SU-DHL-6 (cell line): ENCODE measurements around the gene P3H1.

Experiments
- CTCF ChIP-seq: fragments of 200-600 bp; sonication (generic); IDR thresholded peaks from one replicate; pipeline ENCODE4 v1.5.1; 2017; ENCODE audit warnings: antibody characterized with exemption, mild to moderate bottlenecking, low read length, moderate library complexity; ENCODE audit not compliant: insufficient read depth, poor library complexity, severe bottlenecking
- EZH2phosphoT487 ChIP-seq: fragments of 200-600 bp; sonication (generic), shearing (Covaris generic); conservative IDR thresholded peaks from 2 replicates; pipeline ENCODE4 v1.6.1; 2018; ENCODE audit warnings: mild to moderate bottlenecking, antibody characterized with exemption, low read length, moderate library complexity, mixed read lengths

DNA sequence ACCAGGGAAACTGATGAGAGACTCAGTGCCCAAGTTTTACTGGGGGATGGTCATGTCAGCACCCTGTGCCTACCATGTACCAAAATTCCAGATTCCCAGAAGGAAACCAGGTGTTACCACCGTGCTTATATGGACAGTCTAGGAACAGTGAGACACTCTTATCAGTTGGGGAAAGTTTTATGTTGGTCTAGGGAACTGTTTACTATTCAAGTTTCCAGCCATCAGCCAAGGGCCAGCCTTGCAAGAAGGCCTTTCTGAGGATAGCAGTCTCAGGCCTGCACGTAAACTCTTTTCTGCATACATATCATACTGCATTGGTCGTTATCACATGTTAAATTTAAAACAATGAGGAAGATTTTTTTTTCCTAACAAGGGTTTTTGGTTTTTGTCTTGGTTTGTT is 30.6 kb upstream of the P3H1 start:
- no peak for TF ChIP-seq CTCF
- no peak for TF ChIP-seq EZH2phosphoT487
